HG02885 (cell line): ENCODE measurements around the gene KDM4C.
"Not testable (repeated sequence)": the region's sequence is repeated elsewhere in the genome, so short reads cannot be mapped to it uniquely, and the experiment has no call there.

Source experiments
- ATAC-seq: cut with Tn5 transposase; IDR thresholded peaks from one replicate; pipeline ENCODE4 v1.9.1; 2021; ENCODE audit warnings: mild to moderate bottlenecking; ENCODE audit not compliant: unreplicated experiment, poor library complexity

The KDM4C gene

GRCh38 chr9:7174301-7174700 is 416.5 kb downstream of the KDM4C start:
- ATAC-seq: no peak

GRCh38 chr9:7174884-7175283 is 417.1 kb downstream of the KDM4C start:
- ATAC-seq: no peak

DNA sequence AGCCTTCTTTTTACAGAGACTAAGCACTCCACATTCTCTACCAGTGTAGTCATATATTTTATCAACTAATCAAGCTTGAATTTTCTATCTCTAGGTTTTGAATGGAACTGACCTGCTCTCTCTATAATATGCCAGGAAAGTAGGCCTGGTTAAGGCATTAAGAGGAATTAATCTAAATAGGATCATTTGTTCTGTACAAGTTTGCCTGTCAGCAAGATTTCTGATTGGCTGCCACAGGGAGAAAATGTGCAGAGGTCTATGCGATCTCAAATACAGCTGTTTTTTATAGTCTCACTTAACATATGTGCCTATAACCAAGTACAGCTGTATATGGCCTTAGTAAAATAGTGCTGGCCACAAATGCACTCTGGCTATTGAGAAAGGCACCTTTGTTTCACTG is 418.8 kb downstream of the KDM4C start:
- no peak for ATAC-seq

- no peak for ATAC-seq
Measured at GRCh38 chr9:7177383-7177782, 419.6 kb downstream of the KDM4C start.

GRCh38 chr9:7178729-7179128 is 421.0 kb downstream of the KDM4C start:
- peak; percentile 41 for ATAC-seq

- ATAC-seq: no peak
Measured at GRCh38 chr9:7180247-7180646, 422.5 kb downstream of the KDM4C start.

- not testable (repeated sequence) for ATAC-seq
Measured at GRCh38 chr9:7183139-7183538, 425.4 kb downstream of the KDM4C start.

- no peak for ATAC-seq
Measured at GRCh38 chr9:7185612-7186011, 427.8 kb downstream of the KDM4C start.

- no peak for ATAC-seq
Measured at GRCh38 chr9:7186175-7186574, 428.4 kb downstream of the KDM4C start.

- no peak for ATAC-seq
Measured at GRCh38 chr9:7192266-7192665, 434.5 kb downstream of the KDM4C start.

- no peak for ATAC-seq
Measured at GRCh38 chr9:7195526-7195925, 437.8 kb downstream of the KDM4C start.

DNA sequence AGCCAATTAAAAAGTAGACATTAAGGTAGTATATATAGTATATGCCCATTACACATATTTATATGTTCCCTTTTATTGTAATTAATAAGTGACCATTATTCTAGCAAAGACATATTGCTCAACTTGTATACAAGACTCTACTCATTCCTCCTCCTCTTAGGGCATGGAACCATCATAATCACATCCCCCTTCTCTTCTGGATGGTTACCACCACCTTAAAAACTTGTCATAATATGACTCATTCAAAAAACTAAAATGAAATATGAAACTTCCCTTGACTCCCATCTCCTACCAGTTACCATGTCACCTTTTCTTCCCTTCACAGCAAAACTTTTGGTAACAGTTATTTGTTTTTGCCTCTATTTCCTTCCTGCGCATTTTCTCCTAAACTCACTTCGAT is 438.7 kb downstream of the KDM4C start:
- ATAC-seq: no peak

GRCh38 chr9:7201196-7201595 is 443.4 kb downstream of the KDM4C start:
- ATAC-seq: no peak

- no peak for ATAC-seq
Measured at GRCh38 chr9:7205806-7206205, 448.0 kb downstream of the KDM4C start.

DNA sequence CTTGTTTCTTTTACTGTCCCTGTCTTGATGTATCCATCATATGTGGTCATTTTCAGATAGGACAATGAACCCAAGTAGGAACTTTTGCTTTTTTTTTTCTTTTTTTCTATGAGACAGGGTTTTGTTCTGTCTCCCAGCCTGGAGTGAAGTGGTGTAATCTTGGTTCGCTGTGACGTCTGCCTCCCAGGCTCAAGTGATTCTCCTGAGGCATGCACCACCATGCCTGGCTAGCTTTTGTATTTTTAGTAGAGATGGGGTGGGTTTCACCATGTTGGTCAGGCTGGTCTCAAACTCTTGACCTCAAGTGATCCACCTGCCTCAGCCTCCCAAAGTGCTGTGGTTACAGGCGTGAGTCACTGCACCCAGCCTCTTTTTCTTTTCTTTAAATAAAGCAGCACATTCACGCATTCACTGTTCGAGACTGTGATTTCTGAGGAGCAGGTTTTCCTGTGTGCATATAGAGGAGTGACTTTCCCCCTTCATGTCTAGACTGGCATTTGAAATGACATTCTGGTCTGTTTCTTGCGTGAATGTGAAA is 448.5 kb downstream of the KDM4C start:
- ATAC-seq: no peak

DNA sequence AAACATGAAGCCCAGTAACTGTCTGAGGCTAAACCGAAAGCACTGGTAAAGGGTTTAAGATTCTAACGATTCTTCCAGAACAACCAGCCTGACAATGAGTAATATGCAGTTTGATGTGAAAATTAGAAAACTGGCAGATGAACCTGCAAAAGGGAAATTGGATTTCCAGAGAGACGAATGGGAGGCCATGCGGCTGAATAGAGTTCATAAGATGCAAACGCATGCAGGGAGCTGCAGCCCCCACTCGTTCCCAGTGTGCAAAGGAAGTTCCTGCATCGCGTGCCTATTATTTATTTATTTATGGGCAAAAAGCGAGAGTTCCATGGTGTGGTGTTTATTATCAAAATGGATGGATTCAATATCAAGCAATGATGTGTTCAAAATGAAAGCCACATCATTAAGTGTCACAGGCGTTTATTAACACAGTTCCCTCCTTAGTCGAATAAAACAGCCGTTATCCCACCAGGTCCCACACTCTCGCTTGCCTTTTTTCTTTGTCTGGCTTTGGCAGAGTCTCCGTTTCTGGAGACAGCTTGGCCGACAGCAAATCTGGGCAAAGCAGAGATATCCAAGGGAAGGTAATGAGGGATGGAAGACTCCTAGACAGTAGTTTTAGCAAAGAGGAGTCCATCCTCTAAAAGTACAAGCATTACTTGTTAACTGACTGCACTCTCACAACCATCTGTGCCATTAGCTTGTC is 451.4 kb downstream of the KDM4C start:
- ATAC-seq: no peak

DNA sequence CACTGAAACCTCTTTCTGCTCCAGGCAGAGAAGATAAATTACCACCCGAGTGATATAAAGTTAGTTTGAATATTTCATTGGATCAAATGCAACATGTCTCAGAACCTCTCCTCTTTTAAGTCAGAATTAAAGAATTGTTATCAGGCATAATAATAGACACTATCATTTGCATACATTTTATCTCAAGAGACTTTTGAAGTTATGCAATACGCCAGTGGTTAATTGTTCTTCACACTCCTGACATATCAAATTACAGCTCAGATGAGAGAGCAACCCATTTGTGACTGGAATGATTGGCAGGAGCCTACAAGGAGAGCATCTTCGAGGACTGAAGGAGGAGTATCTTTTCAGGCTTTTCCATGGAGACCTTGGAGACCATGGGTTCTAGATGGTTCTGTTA is 452.2 kb downstream of the KDM4C start:
- no peak for ATAC-seq

GRCh38 chr9:7210854-7211637 is 453.3 kb downstream of the KDM4C start:
- no peak for ATAC-seq

- no peak for ATAC-seq
Measured at GRCh38 chr9:7211657-7212056, 453.9 kb downstream of the KDM4C start.

DNA sequence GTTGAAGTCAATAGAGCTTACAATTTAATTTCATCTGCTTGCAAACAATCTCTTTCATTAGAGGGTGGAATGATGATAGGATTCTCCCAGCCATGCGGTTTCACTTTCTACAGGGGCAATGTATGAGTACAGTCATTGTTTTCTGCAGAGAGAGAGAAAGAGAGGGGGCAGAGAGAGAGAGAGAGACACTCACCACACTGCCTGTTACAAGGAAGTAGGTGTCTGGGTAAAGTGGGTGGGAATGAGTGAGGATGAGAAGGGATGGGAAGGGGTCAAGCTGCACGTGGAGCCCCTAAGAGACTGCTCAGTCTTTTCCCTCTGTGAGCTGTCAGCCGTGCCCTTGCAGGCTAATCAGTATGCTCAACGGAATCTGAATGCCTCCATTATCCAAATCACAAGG is 454.3 kb downstream of the KDM4C start:
- no peak for ATAC-seq

DNA sequence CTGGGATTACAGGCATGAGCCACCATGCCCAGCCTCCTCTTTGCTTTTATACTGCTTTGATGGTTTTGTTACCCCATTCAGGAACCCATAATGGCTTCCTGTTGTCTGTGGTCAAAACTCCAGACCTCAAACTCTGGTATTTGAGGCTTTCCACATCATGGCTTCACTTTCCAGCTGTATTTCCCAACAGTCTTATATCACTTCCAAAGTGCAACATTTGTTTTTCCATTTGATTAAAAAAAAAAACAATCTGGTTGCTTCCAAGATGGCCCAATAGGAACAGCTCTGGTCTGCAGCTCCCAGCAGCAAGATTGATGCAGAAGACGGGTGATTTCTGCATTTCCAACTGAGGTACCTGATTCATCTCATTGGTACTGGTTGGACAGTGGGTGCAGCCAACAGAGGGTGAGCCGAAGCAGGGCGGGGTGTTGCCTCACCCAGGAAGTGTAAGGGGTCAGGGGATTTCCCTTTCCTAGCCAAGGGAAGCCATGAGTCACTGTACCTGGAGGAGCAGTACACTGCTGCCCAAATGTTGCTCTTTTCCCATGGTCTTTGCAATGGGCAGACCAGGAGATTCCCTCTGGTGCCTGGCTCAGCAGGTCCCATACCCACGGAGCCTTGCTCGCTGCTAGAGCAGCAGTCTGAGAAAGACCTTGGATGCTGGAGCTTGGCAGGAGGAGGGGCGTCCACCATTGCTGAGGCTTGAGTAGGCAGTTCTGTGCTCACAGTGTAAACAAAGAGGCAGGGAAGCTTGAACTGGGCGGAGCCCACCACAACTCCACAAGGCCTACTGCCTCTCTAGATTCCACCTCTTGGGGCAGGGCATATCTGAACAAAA is 458.4 kb downstream of the KDM4C start:
- no peak for ATAC-seq
